Epithelial cell of esophagus (primary cell): ENCODE results near the gene TRAK2.
A peak's percentile ranks its signal among the peaks of the same experiment; 100 is the strongest.

Experiments
- DNase-seq: peaks from one replicate; pipeline ENCODE4 v3.0.0; 2010; ENCODE audit warnings: low read depth
- H3K4me3 ChIP-seq: 2 replicates; pipeline ENCODE4 v1.5.1; 2011; ENCODE audit warnings: mild to moderate bottlenecking, low read length, control low read depth
- CTCF ChIP-seq: IDR thresholded peaks from 2 replicates; pipeline ENCODE4 v1.5.1; 2011; ENCODE audit warnings: low read depth, mild to moderate bottlenecking, low read length, control low read depth, inconsistent platforms; ENCODE audit not compliant: insufficient read depth; ENCODE audit errors: missing control alignments

Gene TRAK2

GRCh38 chr2:201413552-201413951 is 37.7 kb downstream of the TRAK2 start:
- no peak for DNase-seq
- TF ChIP-seq CTCF, result no peak
- H3K4me3 ChIP-seq, result no peak overlapping the region

- no peak for TF ChIP-seq CTCF
- H3K4me3 ChIP-seq, result no peak overlapping the region
- DNase-seq, result no peak
These were observed 38.1 kb downstream of the TRAK2 start for GRCh38 chr2:201413143-201413542.

- H3K4me3 ChIP-seq, result no peak overlapping the region
- TF ChIP-seq CTCF, result no peak
- DNase-seq, result no peak
These were observed 39.8 kb downstream of the TRAK2 start for GRCh38 chr2:201411421-201411820.

- no peak for TF ChIP-seq CTCF
- DNase-seq, result no peak
These were observed 42.3 kb downstream of the TRAK2 start for GRCh38 chr2:201408931-201409330.

GRCh38 chr2:201407265-201407664 is 44.0 kb downstream of the TRAK2 start:
- no peak overlapping the region for H3K4me3 ChIP-seq
- no peak for DNase-seq

More at GRCh38 chr2:201408931-201409330, 42.3 kb downstream of the TRAK2 start:
- no peak overlapping the region for H3K4me3 ChIP-seq

GRCh38 chr2:201406077-201406662 is 45.1 kb downstream of the TRAK2 start:
- no peak overlapping the region for H3K4me3 ChIP-seq
- no peak for TF ChIP-seq CTCF
- peak; percentile 69 for DNase-seq

More at GRCh38 chr2:201407265-201407664, 44.0 kb downstream of the TRAK2 start:
- no peak for TF ChIP-seq CTCF

GRCh38 chr2:201404699-201405280 is 46.5 kb downstream of the TRAK2 start:
- H3K4me3 ChIP-seq, result no peak overlapping the region
- no peak for TF ChIP-seq CTCF
- DNase-seq, result no peak
